ENCODE data around the gene GALNT15. TPM values are rescaled to one million over a fixed set of nuclear protein-coding genes. Genes with fewer than 3 reads are reported as not detected.

GALNT15 gene
- total and polyA plus RNA-seq, 2 donors = 2.6 to 41.2 TPM

DNA sequence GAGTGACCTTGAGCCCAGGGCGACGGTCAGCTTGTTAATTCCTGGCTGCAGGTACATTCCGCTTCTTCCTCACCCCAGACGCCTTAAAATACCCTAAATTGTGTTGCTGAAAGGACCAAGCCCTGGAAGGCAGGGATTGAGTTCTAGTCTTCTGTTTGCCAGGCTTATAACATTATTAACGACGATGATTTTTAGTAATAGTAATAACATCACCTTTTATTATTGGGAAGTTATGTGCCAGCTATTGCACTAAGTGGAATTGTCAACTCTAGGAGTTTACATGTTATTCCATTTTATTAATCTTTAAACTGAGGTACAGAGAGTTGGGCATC, 90.9 kb downstream of the GALNT15 start:
- Histone ChIP-seq H3K4me1 (ENCODE audit: control insufficient read depth in 2 of 2, insufficient read depth in 2 of 2, low read length in 2 of 2) (peaks cover 3 to 17% of the 10 kb centered on the region in 2 donors), H3K27ac (ENCODE audit: low read depth in 1 of 2, low read length in 1 of 2) (peak overlapping the region; percentile 75 to 83), H3K4me3 (ENCODE audit: low read length in 2 of 2) (peak overlapping the region; percentile 62 to 82), H3K9me3 (ENCODE audit: control insufficient read depth in 2 of 2, insufficient read depth in 1 of 2, low read length in 1 of 2) (no peaks in the 10 kb centered on the region), H3K27me3 (ENCODE audit: control insufficient read depth in 2 of 2, insufficient read depth in 1 of 2, low read length in 1 of 2) (no peaks in the 10 kb centered on the region), H3K36me3 (ENCODE audit: control insufficient read depth in 2 of 2, insufficient read depth in 2 of 2, low read length in 1 of 2) (peaks cover 0 to 9% of the 10 kb centered on the region in 2 donors)
- no peak for DNase-seq (ENCODE audit: low read depth in 6 of 9, low spot score in 9 of 9)
- WGBS = under 1% methylated on average over 6 of the region's 6 CpGs

DNA sequence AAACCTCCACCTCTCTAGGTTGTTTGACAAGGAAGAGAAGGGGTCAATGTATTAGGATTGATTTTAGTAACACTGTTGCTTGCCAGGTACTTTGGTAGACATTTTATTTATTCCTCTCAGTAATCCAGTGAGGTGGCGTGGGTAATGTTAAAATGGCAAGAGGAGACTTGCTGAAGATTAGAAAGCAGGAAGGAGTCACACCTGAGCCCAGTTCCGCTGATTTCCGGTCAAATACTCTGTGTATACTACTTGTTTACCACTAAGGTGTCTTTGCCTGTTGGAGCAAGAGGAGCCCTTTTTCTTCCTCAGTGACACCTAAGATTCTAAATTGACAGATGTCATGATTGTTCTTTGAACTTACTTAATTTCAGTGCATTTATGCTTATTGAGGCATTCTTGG, 92.2 kb downstream of the GALNT15 start:
- H3K27ac ChIP-seq (ENCODE audit: low read depth in 1 of 2, low read length in 1 of 2) = peak overlapping the region in 1 of 2 donors; percentile 39
- DNase-seq (ENCODE audit: low read depth in 6 of 9, low spot score in 9 of 9) = no peak
- peaks cover 7 to 15% of the 10 kb centered on the region in 2 donors for H3K36me3 ChIP-seq (ENCODE audit: control insufficient read depth in 2 of 2, insufficient read depth in 2 of 2, low read length in 1 of 2)
- no peak overlapping the region for H3K4me3 ChIP-seq (ENCODE audit: low read length in 2 of 2)
- H3K9me3 ChIP-seq (ENCODE audit: control insufficient read depth in 2 of 2, insufficient read depth in 1 of 2, low read length in 1 of 2) = no peaks in the 10 kb centered on the region
- WGBS = 95% methylated on average over 3 of the region's 3 CpGs
- no peaks in the 10 kb centered on the region for H3K27me3 ChIP-seq (ENCODE audit: control insufficient read depth in 2 of 2, insufficient read depth in 1 of 2, low read length in 1 of 2)
- peaks cover 3 to 17% of the 10 kb centered on the region in 2 donors for H3K4me1 ChIP-seq (ENCODE audit: control insufficient read depth in 2 of 2, insufficient read depth in 2 of 2, low read length in 2 of 2)

- 98% methylated on average over 10 of the region's 10 CpGs for WGBS
- Histone ChIP-seq H3K27me3 (ENCODE audit: control insufficient read depth in 2 of 2, insufficient read depth in 1 of 2, low read length in 1 of 2) (no peaks in the 10 kb centered on the region), H3K9me3 (ENCODE audit: control insufficient read depth in 2 of 2, insufficient read depth in 1 of 2, low read length in 1 of 2) (no peaks in the 10 kb centered on the region), H3K4me1 (ENCODE audit: control insufficient read depth in 2 of 2, insufficient read depth in 2 of 2, low read length in 2 of 2) (peaks cover under 1 to 10% of the 10 kb centered on the region in 2 donors), H3K27ac (ENCODE audit: low read depth in 1 of 2, low read length in 1 of 2) (no peak overlapping the region), H3K4me3 (ENCODE audit: low read length in 2 of 2) (no peak overlapping the region), H3K36me3 (ENCODE audit: control insufficient read depth in 2 of 2, insufficient read depth in 2 of 2, low read length in 1 of 2) (peaks cover 7 to 23% of the 10 kb centered on the region in 2 donors)
- no peak for DNase-seq (ENCODE audit: low read depth in 6 of 9, low spot score in 9 of 9)
These were observed 96.4 kb downstream of the GALNT15 start for GRCh38 chr3:16270855-16271254.

DNA sequence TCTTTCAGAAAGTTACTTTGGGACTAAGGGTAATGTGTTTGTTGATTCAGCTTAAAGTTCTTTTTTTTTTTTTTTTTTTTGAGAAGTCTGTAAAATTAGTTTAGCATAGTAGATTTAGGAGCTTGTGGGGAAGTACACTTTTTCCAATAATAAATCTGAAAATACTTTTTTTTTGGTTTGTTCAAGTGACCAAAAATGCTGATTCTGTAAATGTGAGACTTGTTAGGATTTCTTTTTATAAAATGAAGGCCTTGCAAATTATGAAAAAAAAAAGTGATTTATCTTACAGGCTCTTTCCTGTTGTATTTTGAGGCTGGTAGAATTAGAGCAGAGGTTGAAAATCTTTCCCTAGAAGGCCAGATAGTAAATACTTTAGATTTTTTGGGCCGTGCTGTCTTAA, 98.1 kb downstream of the GALNT15 start:
- Histone ChIP-seq H3K4me1 (ENCODE audit: control insufficient read depth in 2 of 2, insufficient read depth in 2 of 2, low read length in 2 of 2) (peaks cover 0 to 3% of the 10 kb centered on the region in 2 donors), H3K27ac (ENCODE audit: low read depth in 1 of 2, low read length in 1 of 2) (no peak overlapping the region), H3K36me3 (ENCODE audit: control insufficient read depth in 2 of 2, insufficient read depth in 2 of 2, low read length in 1 of 2) (peaks cover 10 to 29% of the 10 kb centered on the region in 2 donors), H3K4me3 (ENCODE audit: low read length in 2 of 2) (no peak overlapping the region), H3K9me3 (ENCODE audit: control insufficient read depth in 2 of 2, insufficient read depth in 1 of 2, low read length in 1 of 2) (no peaks in the 10 kb centered on the region), H3K27me3 (ENCODE audit: control insufficient read depth in 2 of 2, insufficient read depth in 1 of 2, low read length in 1 of 2) (no peaks in the 10 kb centered on the region)
- DNase-seq (ENCODE audit: low read depth in 6 of 9, low spot score in 9 of 9) = no peak
- 98% methylated on average over 1 of the region's 1 CpG for WGBS

DNA sequence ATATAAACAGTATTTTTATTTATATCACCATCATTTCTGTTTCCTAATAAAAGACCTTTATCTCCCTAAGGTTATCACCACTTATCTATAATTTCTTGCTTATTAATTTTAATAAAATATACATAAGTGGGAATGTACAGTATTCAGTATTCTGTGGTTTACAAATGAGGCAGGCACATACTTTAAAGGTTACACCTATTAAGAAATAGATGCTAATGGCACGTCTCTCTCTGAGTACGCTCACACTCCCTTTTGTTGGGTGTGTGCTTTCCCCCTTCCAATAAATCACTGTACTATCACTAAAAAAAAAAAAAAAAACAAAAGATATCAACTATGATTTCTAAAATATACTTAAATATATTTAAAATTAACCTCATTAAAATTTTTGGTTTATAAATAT, 99.4 kb downstream of the GALNT15 start:
- H3K9me3 ChIP-seq (ENCODE audit: control insufficient read depth in 2 of 2, insufficient read depth in 1 of 2, low read length in 1 of 2) = no peaks in the 10 kb centered on the region
- DNase-seq (ENCODE audit: low read depth in 6 of 9, low spot score in 9 of 9) = no peak
- H3K27ac ChIP-seq (ENCODE audit: low read depth in 1 of 2, low read length in 1 of 2) = no peak overlapping the region
- H3K36me3 ChIP-seq (ENCODE audit: control insufficient read depth in 2 of 2, insufficient read depth in 2 of 2, low read length in 1 of 2) = peaks cover 10 to 35% of the 10 kb centered on the region in 2 donors
- H3K4me3 ChIP-seq (ENCODE audit: low read length in 2 of 2) = no peak overlapping the region
- over 99% methylated on average over 2 of the region's 2 CpGs for WGBS
- H3K27me3 ChIP-seq (ENCODE audit: control insufficient read depth in 2 of 2, insufficient read depth in 1 of 2, low read length in 1 of 2) = no peaks in the 10 kb centered on the region
- no peaks in the 10 kb centered on the region for H3K4me1 ChIP-seq (ENCODE audit: control insufficient read depth in 2 of 2, insufficient read depth in 2 of 2, low read length in 2 of 2)

- no peak for DNase-seq (ENCODE audit: low read depth in 6 of 9, low spot score in 9 of 9)
- no peaks in the 10 kb centered on the region for H3K9me3 ChIP-seq (ENCODE audit: control insufficient read depth in 2 of 2, insufficient read depth in 1 of 2, low read length in 1 of 2)
- no peak overlapping the region for H3K27ac ChIP-seq (ENCODE audit: low read depth in 1 of 2, low read length in 1 of 2)
- peaks cover 3 to 17% of the 10 kb centered on the region in 2 donors for H3K36me3 ChIP-seq (ENCODE audit: control insufficient read depth in 2 of 2, insufficient read depth in 2 of 2, low read length in 1 of 2)
- H3K27me3 ChIP-seq (ENCODE audit: control insufficient read depth in 2 of 2, insufficient read depth in 1 of 2, low read length in 1 of 2) = no peaks in the 10 kb centered on the region
- H3K4me1 ChIP-seq (ENCODE audit: control insufficient read depth in 2 of 2, insufficient read depth in 2 of 2, low read length in 2 of 2) = no peaks in the 10 kb centered on the region
- WGBS = 98% methylated on average over 3 of the region's 3 CpGs
- no peak overlapping the region for H3K4me3 ChIP-seq (ENCODE audit: low read length in 2 of 2)
These were observed 103.0 kb downstream of the GALNT15 start for GRCh38 chr3:16277471-16277870.

- DNase-seq (ENCODE audit: low read depth in 6 of 9, low spot score in 9 of 9) = no peak
- 97% methylated on average over 3 of the region's 3 CpGs for WGBS
- Histone ChIP-seq H3K36me3 (ENCODE audit: control insufficient read depth in 2 of 2, insufficient read depth in 2 of 2, low read length in 1 of 2) (peaks cover 3 to 28% of the 10 kb centered on the region in 2 donors), H3K27ac (ENCODE audit: low read depth in 1 of 2, low read length in 1 of 2) (no peak overlapping the region), H3K27me3 (ENCODE audit: control insufficient read depth in 2 of 2, insufficient read depth in 1 of 2, low read length in 1 of 2) (no peaks in the 10 kb centered on the region), H3K4me3 (ENCODE audit: low read length in 2 of 2) (no peak overlapping the region), H3K4me1 (ENCODE audit: control insufficient read depth in 2 of 2, insufficient read depth in 2 of 2, low read length in 2 of 2) (no peaks in the 10 kb centered on the region), H3K9me3 (ENCODE audit: control insufficient read depth in 2 of 2, insufficient read depth in 1 of 2, low read length in 1 of 2) (no peaks in the 10 kb centered on the region)
These were observed 104.7 kb downstream of the GALNT15 start for GRCh38 chr3:16279010-16279801.

GRCh38 chr3:16280671-16281070, 106.2 kb downstream of the GALNT15 start:
- Histone ChIP-seq H3K4me1 (ENCODE audit: control insufficient read depth in 2 of 2, insufficient read depth in 2 of 2, low read length in 2 of 2) (peaks cover 0 to under 1% of the 10 kb centered on the region in 2 donors), H3K27ac (ENCODE audit: low read depth in 1 of 2, low read length in 1 of 2) (no peak overlapping the region), H3K36me3 (ENCODE audit: control insufficient read depth in 2 of 2, insufficient read depth in 2 of 2, low read length in 1 of 2) (peaks cover 3 to 30% of the 10 kb centered on the region in 2 donors), H3K27me3 (ENCODE audit: control insufficient read depth in 2 of 2, insufficient read depth in 1 of 2, low read length in 1 of 2) (no peaks in the 10 kb centered on the region), H3K9me3 (ENCODE audit: control insufficient read depth in 2 of 2, insufficient read depth in 1 of 2, low read length in 1 of 2) (no peaks in the 10 kb centered on the region), H3K4me3 (ENCODE audit: low read length in 2 of 2) (no peak overlapping the region)
- DNase-seq (ENCODE audit: low read depth in 6 of 9, low spot score in 9 of 9) = no peak
- WGBS = over 99% methylated on average over 2 of the region's 2 CpGs

Data from thymus (tissue), 11 donors.